ENCODE data around the gene FSD1. TPM values are rescaled to one million over a fixed set of nuclear protein-coding genes. Genes with fewer than 3 reads are reported as not detected.
A peak's percentile ranks its signal among the peaks of the same experiment; 100 is the strongest.

The FSD1 gene
- total RNA-seq, 4 donors from 2014 or later = 0.18 to 0.61 TPM; not detected in 2

GRCh38 chr19:4264812-4265211 is 39.6 kb upstream of the FSD1 start:
- no peaks in the 10 kb centered on the region for H3K9me3 ChIP-seq
- H3K27ac ChIP-seq = no peak overlapping the region
- intact Hi-C loops (cut with DNase I) = loop anchor here (5.0 kb wide), 1 partner anchor 87 kb away; no protein-coding TSS in a partner anchor
- H3K4me3 ChIP-seq = no peak overlapping the region
- WGBS, 2 donors = 40 to 53% methylated on average over 4 of the region's 4 CpGs
- H3K27me3 ChIP-seq = no peaks in the 10 kb centered on the region
- DNase-seq = no peak
- no peaks in the 10 kb centered on the region for H3K4me1 ChIP-seq
- TF ChIP-seq CTCF (IDR thresholded peaks at IDR 0.05) (no peak), POLR2A (IDR thresholded peaks at IDR 0.05) (no peak)
- peaks cover 26 to 98% (median 51%) of the 10 kb centered on the region in 3 donors for H3K36me3 ChIP-seq

GRCh38 chr19:4266253-4267000 is 38.0 kb upstream of the FSD1 start:
- no peak overlapping the region for H3K4me3 ChIP-seq
- H3K27me3 ChIP-seq = no peaks in the 10 kb centered on the region
- no peaks in the 10 kb centered on the region for H3K4me1 ChIP-seq
- WGBS, 2 donors = 81 to 85% methylated on average over 16 to 18 of the region's 18 CpGs
- peaks cover 23 to 98% (median 48%) of the 10 kb centered on the region in 3 donors for H3K36me3 ChIP-seq
- DNase-seq = no peak
- intact Hi-C loops (cut with DNase I) = loop anchor here (5.0 kb wide), 1 partner anchor 86 kb away; no protein-coding TSS in a partner anchor
- no peaks in the 10 kb centered on the region for H3K9me3 ChIP-seq
- TF ChIP-seq POLR2A (IDR thresholded peaks at IDR 0.05) (no peak), CTCF (IDR thresholded peaks at IDR 0.05) (no peak)
- no peak overlapping the region for H3K27ac ChIP-seq

- Histone ChIP-seq H3K9me3 (no peaks in the 10 kb centered on the region), H3K4me3 (no peak overlapping the region), H3K36me3 (peaks cover 17 to 98% (median 42%) of the 10 kb centered on the region in 3 donors), H3K4me1 (no peaks in the 10 kb centered on the region), H3K27me3 (no peaks in the 10 kb centered on the region), H3K27ac (no peak overlapping the region)
- WGBS, 2 donors = 38 to 55% methylated on average over 10 to 18 of the region's 21 CpGs
- TF ChIP-seq POLR2A (IDR thresholded peaks at IDR 0.05) (no peak), CTCF (IDR thresholded peaks at IDR 0.05) (peak; percentile 67 to 79 (median 72))
- no peak for DNase-seq
- intact Hi-C loops (cut with DNase I) = loop anchor here (5.0 kb wide), 1 partner anchor 85 kb away; no protein-coding TSS in a partner anchor
Observed at GRCh38 chr19:4267101-4267900, 37.1 kb upstream of the FSD1 start.

GRCh38 chr19:4267901-4268815 is 36.2 kb upstream of the FSD1 start:
- Histone ChIP-seq H3K27ac (no peak overlapping the region), H3K9me3 (no peaks in the 10 kb centered on the region), H3K4me1 (no peaks in the 10 kb centered on the region), H3K4me3 (no peak overlapping the region), H3K36me3 (peaks cover 16 to 93% (median 37%) of the 10 kb centered on the region in 3 donors), H3K27me3 (no peaks in the 10 kb centered on the region)
- TF ChIP-seq POLR2A (IDR thresholded peaks at IDR 0.05) = no peak
- TF ChIP-seq CTCF (IDR thresholded peaks at IDR 0.05) = no peak
- intact Hi-C loops (cut with DNase I) = loop anchor here (5.0 kb wide), 1 partner anchor 84 kb away; no protein-coding TSS in a partner anchor
- WGBS, 2 donors = 75 to 79% methylated on average over 14 to 18 of the region's 30 CpGs
- DNase-seq = no peak
